GM12892 (cell line): ENCODE results near the gene CBFA2T3.

Experiments used
- DNase-seq: peaks from one replicate; pipeline ENCODE4 v3.0.0; 2011; ENCODE audit not compliant: insufficient read length
- FAIRE-seq: peaks from 2 replicates; lab custom pipeline; 2011; peaks lifted over from hg19 to GRCh38; lab: Jason Lieb, UNC
- POLR2A ChIP-seq: IDR thresholded peaks from 2 replicates; pipeline ENCODE4 v1.6.1; 2011; ENCODE audit warnings: low read depth, low read length, control low read depth
- POLR2AphosphoS5 ChIP-seq: IDR thresholded peaks from 2 replicates; pipeline ENCODE4 v1.6.1; 2011; ENCODE audit warnings: low read depth, low read length, control low read depth
- TAF1 ChIP-seq: IDR thresholded peaks from 2 replicates; pipeline ENCODE4 v1.6.1; 2011; ENCODE audit warnings: low read depth, mild to moderate bottlenecking, control low read depth, low read length, borderline replicate concordance

CBFA2T3 gene

DNA sequence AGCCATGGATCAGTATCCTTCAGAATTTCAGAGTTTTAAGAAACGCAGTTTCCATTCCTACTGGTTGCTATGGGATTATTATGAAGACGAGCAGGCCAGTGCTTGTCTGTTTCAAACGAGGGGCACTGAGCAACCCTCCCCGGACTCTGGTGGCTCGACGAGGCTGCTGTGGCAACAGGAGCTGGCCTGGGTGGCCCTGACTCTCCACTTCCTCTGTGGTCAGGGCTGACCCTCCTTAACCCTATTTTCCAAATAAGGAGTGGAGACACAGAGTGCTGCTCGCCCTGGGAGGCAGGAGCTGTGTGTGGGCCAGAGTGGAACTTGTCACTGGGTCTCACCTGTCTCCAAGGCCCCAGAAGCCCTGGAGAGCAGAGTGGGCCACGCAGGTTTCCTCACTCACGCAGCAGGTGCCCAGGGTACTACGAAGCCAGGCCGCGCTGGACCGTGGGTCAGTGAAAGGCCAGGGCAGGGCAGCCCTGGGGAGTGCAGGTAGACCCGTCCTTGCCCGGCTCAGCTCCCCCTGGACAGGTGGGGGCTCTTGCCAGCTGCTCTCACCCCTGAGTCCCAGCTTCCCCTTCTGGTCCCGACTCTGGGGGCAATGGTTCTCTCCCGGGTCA lies 123.6 kb downstream of the CBFA2T3 start:
- no peak for FAIRE-seq
- no peak for DNase-seq
- no peak for TF ChIP-seq TAF1
- TF ChIP-seq POLR2A, result no peak
- no peak for TF ChIP-seq POLR2AphosphoS5

- TF ChIP-seq POLR2AphosphoS5 (no peak), POLR2A (no peak), TAF1 (no peak)
- no peak for DNase-seq
- no peak for FAIRE-seq
Observed at GRCh38 chr16:88851616-88852015, 125.4 kb downstream of the CBFA2T3 start.

GRCh38 chr16:88850531-88851199 lies 126.3 kb downstream of the CBFA2T3 start:
- TF ChIP-seq POLR2A (no peak), POLR2AphosphoS5 (no peak), TAF1 (no peak)
- no peak for FAIRE-seq
- DNase-seq, result no peak

GRCh38 chr16:88848557-88848956 lies 128.4 kb downstream of the CBFA2T3 start:
- TF ChIP-seq TAF1 (no peak), POLR2A (no peak), POLR2AphosphoS5 (no peak)
- FAIRE-seq, result no peak

DNA sequence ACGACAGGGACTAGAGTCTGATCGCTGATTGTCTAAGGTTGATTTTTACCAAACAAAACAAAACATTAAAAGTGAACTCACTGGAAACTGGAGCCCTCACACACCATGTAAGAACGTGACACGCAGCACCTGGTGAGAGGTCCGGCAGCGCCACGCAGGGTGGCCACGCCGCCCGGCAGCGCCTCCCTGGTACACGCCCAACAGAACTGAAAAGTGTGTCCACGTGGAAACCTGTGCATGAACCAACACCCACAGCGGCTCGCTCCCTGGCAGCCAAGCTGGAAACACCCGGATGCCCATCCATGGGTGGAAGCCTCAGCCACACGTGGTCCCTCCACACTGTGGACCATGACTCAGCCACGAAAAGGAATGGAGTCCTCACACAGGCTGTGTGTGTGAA lies 129.4 kb downstream of the CBFA2T3 start:
- no peak for FAIRE-seq
- no peak for DNase-seq
- no peak for TF ChIP-seq TAF1
- no peak for TF ChIP-seq POLR2A
- TF ChIP-seq POLR2AphosphoS5, result no peak

More at GRCh38 chr16:88848557-88848956, 128.4 kb downstream of the CBFA2T3 start:
- DNase-seq, result no peak

GRCh38 chr16:88846088-88846487 lies 130.9 kb downstream of the CBFA2T3 start:
- DNase-seq (no peak), FAIRE-seq (no peak)
- TF ChIP-seq POLR2A, result no peak
- TF ChIP-seq TAF1, result no peak
- TF ChIP-seq POLR2AphosphoS5, result no peak

DNA sequence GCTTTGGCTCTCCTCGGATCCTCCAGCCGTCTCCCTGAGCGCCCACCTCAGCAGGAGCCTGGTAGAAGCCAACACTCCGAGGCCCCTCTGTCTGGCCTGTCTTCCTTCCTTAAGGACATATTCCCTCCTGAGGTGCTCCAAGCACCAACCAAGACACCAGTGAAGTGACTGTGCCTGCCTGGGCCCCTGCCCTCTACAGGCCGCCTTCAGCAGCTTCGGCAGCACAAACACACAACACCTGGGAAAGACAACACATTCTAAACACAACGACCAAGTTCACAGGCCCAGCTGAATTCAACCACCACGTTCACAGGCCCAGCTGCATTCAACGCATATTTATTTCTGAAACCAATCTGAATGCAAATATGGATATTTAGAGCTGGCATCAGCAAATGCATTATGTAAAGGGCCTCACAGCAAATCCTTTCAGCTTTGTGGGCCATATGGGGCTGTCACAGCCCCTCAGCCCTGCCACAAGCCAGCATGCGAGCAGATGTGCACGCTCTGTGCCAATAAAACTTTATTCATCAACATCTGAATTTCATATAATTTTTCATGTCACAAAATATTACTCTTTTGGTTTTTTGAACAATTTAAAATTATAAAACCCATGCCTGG lies 132.5 kb downstream of the CBFA2T3 start:
- TF ChIP-seq POLR2AphosphoS5 (no peak), POLR2A (no peak)
- no peak for FAIRE-seq
- no peak for DNase-seq

- no peak for TF ChIP-seq TAF1
- TF ChIP-seq POLR2A, result no peak
- TF ChIP-seq POLR2AphosphoS5, result no peak
- FAIRE-seq (no peak), DNase-seq (no peak)
Observed at GRCh38 chr16:88843256-88843655, 133.8 kb downstream of the CBFA2T3 start.

GRCh38 chr16:88842806-88843205 lies 134.2 kb downstream of the CBFA2T3 start:
- TF ChIP-seq POLR2A, result no peak
- TF ChIP-seq POLR2AphosphoS5, result no peak
- TF ChIP-seq TAF1, result no peak
- no peak for FAIRE-seq
- DNase-seq, result no peak

GRCh38 chr16:88842308-88842756 lies 134.7 kb downstream of the CBFA2T3 start:
- FAIRE-seq, result no peak
- DNase-seq, result no peak
- TF ChIP-seq POLR2AphosphoS5, result no peak
- TF ChIP-seq POLR2A, result no peak

GRCh38 chr16:88841521-88842307 lies 135.3 kb downstream of the CBFA2T3 start:
- DNase-seq (no peak), FAIRE-seq (no peak)
- TF ChIP-seq TAF1, result no peak
- TF ChIP-seq POLR2AphosphoS5, result no peak
- TF ChIP-seq POLR2A, result no peak
